Activated CD4-positive, alpha-beta T cell treated with anti-CD3 and anti-CD28 coated beads, Interleukin-10, Interleukin-2, amounts not matched to agents 100 ng/mL and 50 ng/mL, durations not matched to agents 16 hours and 8 hours (primary cell): ENCODE data around the gene LRFN2.

ENCODE experiments used
- DNase-seq: peaks from one replicate; pipeline ENCODE4 v3.0.0-alpha.2; 2020

Gene LRFN2

GRCh38 chr6:40343318-40343876 is 243.8 kb downstream of the LRFN2 start:
- no peak for DNase-seq

GRCh38 chr6:40342723-40343122 is 244.4 kb downstream of the LRFN2 start:
- DNase-seq: no peak

GRCh38 chr6:40341726-40342125 is 245.4 kb downstream of the LRFN2 start:
- DNase-seq: no peak
